Hepatocyte (in vitro differentiated cells): Measurements from ENCODE around the gene WNK2. TPM values are rescaled to one million over a fixed set of nuclear protein-coding genes. Genes with fewer than 3 reads are reported as not detected.

ENCODE experiments used
- DNase-seq: peaks from one replicate; pipeline ENCODE4 v3.0.0-alpha.2; 2016; ENCODE audit warnings: low spot score
- H2AFZ ChIP-seq: fragments of 200-600 bp; sonication (generic); 2 replicates; pipeline ENCODE4 v1.6.0; 2016; ENCODE audit warnings: antibody characterized with exemption, mild to moderate bottlenecking
- H3K27ac ChIP-seq: fragments of 200-600 bp; sonication (generic); 2 replicates; pipeline ENCODE4 v1.5.1; 2016; ENCODE audit warnings: mild to moderate bottlenecking
- H3K27me3 ChIP-seq: fragments of 200-600 bp; sonication (generic); 2 replicates; pipeline ENCODE4 v1.6.1; 2016
- H3K36me3 ChIP-seq: fragments of 200-600 bp; sonication (generic); replicated peaks from 2 replicates; pipeline ENCODE4 v1.5.1; 2016; ENCODE audit warnings: low read depth; ENCODE audit not compliant: insufficient read depth
- H3K4me1 ChIP-seq: fragments of 200-600 bp; sonication (generic); 2 replicates; pipeline ENCODE4 v1.5.1; 2016; ENCODE audit warnings: mild to moderate bottlenecking, moderate library complexity; ENCODE audit not compliant: insufficient read depth
- H3K4me2 ChIP-seq: fragments of 200-600 bp; sonication (generic); 2 replicates; pipeline ENCODE4 v1.6.0; 2016
- H3K4me3 ChIP-seq: fragments of 200-600 bp; sonication (generic); 2 replicates; pipeline ENCODE4 v1.5.1; 2016; ENCODE audit warnings: mild to moderate bottlenecking
- H3K79me2 ChIP-seq: fragments of 200-600 bp; sonication (generic); 2 replicates; pipeline ENCODE4 v1.6.0; 2017; ENCODE audit warnings: mild to moderate bottlenecking
- H3K9me2 ChIP-seq: fragments of 200-600 bp; sonication (generic); replicated peaks from 2 replicates; pipeline ENCODE4 v1.6.0; 2017; ENCODE audit warnings: mild to moderate bottlenecking; ENCODE audit not compliant: insufficient read depth
- H3K9me3 ChIP-seq: fragments of 200-600 bp; sonication (generic); 2 replicates; pipeline ENCODE4 v1.5.1; 2016; ENCODE audit warnings: low read depth, mild to moderate bottlenecking
- H4K20me1 ChIP-seq: fragments of 200-600 bp; sonication (generic); 2 replicates; pipeline ENCODE4 v1.6.0; 2016; ENCODE audit warnings: mild to moderate bottlenecking; ENCODE audit not compliant: insufficient read depth, poor library complexity, severe bottlenecking
- EZH2 ChIP-seq: fragments of 200-600 bp; sonication (generic); IDR thresholded peaks from 2 replicates; pipeline ENCODE4 v1.6.1; 2016; ENCODE audit warnings: antibody characterized with exemption, mild to moderate bottlenecking, borderline replicate concordance
- EZH2phosphoT487 ChIP-seq: fragments of 200-600 bp; sonication (generic); IDR thresholded peaks from one replicate; pipeline ENCODE4 v1.6.1; 2018; ENCODE audit warnings: antibody characterized with exemption, mild to moderate bottlenecking, low read depth, moderate library complexity; ENCODE audit not compliant: unreplicated experiment, severe bottlenecking
- WGBS: methylation state at CpG from one replicate; pipeline ENCODE4 v1.1.6; 2016; ENCODE audit warnings: low lambda C conversion rate; ENCODE audit errors: missing lambda C conversion rate; 5-methylcytosine and 5-hydroxymethylcytosine counted together
- polyA plus RNA-seq: library from polyadenylated mRNA; unstranded; fragments of >200 nt; fragmentation: Nextera tagmentation; extraction: Ambion mirVana; gene quantifications from 2 replicates; pipeline ENCODE4 v1.2.1, GENCODE V29; 2016
- total RNA-seq: library from RNA; depleted of rRNA; stranded (reverse); fragments of >200 nt; gene quantifications from 2 replicates; pipeline ENCODE4 v1.2.3, GENCODE V29; 2014
- TF ChIP-seq, protein P1 (sequence below): fragments of 200-600 bp; sonication (generic); IDR thresholded peaks from 2 replicates; pipeline ENCODE4 v1.5.1; 2016; ENCODE audit warnings: antibody characterized with exemption, mild to moderate bottlenecking; ENCODE audit not compliant: poor library complexity

The WNK2 gene
- total and polyA plus RNA-seq, 2 experiments from 2014 or later, result 8.9 to 13.5 TPM

DNA sequence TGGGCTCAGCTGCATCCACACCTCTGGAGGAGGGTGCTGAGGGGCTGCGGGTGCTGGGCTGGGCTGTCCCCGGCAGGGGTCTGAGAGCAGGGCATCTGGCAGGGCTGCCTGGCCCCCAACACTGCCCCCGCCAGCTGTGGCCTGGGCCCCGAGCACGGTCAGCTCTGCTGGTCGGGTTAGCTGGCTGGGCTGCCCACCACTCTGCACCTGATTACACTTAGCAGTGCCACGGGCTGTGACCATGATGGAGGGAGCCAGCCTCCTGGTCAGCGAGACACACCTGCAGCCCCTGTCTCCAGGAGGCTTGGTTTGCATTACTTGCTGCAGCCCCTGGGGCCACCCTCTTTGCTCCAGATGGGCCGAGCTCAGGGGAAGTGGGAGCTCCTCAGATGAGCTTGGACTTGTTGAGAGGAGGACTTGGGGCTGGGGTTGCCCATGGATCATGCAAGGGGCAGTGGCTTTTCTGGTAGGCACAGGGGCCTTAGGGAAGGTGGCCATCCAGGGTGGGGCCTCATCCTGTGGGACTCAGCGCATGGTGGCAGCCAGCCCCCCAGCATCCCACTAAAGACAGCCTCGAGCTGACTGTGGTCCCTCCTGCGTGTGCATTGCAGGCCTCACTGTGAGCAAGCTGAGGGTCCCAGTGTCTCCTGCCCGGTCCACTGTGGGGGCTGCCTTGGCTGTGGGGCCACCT, 135.5 kb downstream of the WNK2 start:
- WGBS, result 90% methylated on average over 9 of the region's 13 CpGs
- H3K27ac ChIP-seq, result no peak overlapping the region
- no peak overlapping the region for H3K4me2 ChIP-seq
- DNase-seq, result no peak
- H3K9me2 ChIP-seq, result no peaks in the 10 kb centered on the region
- H3K36me3 ChIP-seq, result no peaks in the 10 kb centered on the region
- peaks cover 2% of the 10 kb centered on the region for H3K4me1 ChIP-seq
- no peaks in the 10 kb centered on the region for H3K27me3 ChIP-seq
- H3K9me3 ChIP-seq, result no peaks in the 10 kb centered on the region
- TF ChIP-seq EZH2 (no peak), EZH2phosphoT487 (no peak)
- TF ChIP-seq, protein P1, sequence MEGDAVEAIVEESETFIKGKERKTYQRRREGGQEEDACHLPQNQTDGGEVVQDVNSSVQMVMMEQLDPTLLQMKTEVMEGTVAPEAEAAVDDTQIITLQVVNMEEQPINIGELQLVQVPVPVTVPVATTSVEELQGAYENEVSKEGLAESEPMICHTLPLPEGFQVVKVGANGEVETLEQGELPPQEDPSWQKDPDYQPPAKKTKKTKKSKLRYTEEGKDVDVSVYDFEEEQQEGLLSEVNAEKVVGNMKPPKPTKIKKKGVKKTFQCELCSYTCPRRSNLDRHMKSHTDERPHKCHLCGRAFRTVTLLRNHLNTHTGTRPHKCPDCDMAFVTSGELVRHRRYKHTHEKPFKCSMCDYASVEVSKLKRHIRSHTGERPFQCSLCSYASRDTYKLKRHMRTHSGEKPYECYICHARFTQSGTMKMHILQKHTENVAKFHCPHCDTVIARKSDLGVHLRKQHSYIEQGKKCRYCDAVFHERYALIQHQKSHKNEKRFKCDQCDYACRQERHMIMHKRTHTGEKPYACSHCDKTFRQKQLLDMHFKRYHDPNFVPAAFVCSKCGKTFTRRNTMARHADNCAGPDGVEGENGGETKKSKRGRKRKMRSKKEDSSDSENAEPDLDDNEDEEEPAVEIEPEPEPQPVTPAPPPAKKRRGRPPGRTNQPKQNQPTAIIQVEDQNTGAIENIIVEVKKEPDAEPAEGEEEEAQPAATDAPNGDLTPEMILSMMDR, result no peak
- H3K4me3 ChIP-seq, result no peak overlapping the region
- H4K20me1 ChIP-seq, result no peaks in the 10 kb centered on the region
- H3K79me2 ChIP-seq, result no peaks in the 10 kb centered on the region
- no peak overlapping the region for H2AFZ ChIP-seq

DNA sequence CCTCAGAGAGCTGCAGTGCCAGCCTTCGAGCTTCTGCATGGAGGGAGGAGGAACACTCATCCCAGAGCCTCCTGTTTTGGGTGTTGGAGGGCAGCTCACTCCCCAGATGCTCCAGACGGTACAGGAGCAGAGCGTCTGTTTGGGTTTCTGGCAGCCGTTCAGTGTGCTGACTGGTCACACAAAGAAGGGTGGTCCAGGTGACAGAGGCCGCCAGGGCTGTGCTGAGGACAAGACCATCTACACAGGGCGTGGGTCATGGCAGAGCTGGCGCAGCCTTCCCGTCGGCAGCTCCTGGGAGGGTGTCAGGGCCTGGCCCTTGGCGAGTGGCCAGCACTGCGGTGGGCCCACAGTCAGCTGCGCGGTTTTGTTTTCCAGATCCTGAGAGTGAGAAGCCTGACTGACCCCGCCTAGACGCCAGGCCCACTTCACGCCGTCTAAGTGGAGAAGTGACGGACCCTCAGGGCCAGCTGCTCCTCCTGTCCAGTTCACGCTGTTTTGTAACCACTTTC, 136.1 kb downstream of the WNK2 start:
- 83% methylated on average over 19 of the region's 19 CpGs for WGBS
- Histone ChIP-seq H3K9me3 (no peaks in the 10 kb centered on the region), H3K4me2 (no peak overlapping the region), H3K36me3 (no peaks in the 10 kb centered on the region), H3K4me1 (peaks cover 2% of the 10 kb centered on the region), H3K4me3 (no peak overlapping the region), H3K27ac (no peak overlapping the region), H3K9me2 (no peaks in the 10 kb centered on the region), H3K79me2 (no peaks in the 10 kb centered on the region), H4K20me1 (no peaks in the 10 kb centered on the region), H3K27me3 (no peaks in the 10 kb centered on the region), H2AFZ (no peak overlapping the region)
- no peak for TF ChIP-seq EZH2
- TF ChIP-seq, protein P1, result no peak
- TF ChIP-seq EZH2phosphoT487, result no peak
- no peak for DNase-seq

DNA sequence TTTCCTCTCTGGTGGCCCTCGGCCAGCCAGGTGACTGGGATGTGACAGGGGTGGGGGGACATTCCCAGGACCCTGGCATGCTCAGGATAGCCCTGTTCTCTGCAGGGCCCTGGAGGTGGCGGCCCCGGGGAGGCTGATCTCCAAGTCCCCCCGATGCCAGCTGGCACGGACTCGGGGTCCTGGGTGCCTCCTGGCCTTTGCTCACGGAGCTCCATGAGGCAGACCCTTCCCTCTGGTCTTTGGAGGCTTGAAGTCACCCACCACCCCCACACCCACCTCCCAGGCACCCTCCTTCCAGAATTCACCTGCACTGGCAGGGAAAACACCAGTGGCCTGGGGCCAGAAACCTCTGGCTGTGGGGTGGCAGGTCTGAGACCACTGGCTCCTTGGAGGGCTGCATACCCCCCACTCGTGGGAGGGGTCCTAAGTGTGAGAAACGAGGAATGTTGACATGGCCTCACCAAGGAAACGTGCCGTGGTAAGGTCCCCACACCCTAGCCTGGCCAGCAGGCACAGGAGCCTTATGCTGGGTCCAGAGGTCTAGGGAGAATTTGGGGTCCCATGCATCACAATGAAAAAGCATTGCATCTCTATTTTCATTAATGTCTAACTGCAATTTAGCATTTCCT, 136.8 kb downstream of the WNK2 start:
- no peak overlapping the region for H3K4me3 ChIP-seq
- H3K79me2 ChIP-seq, result no peaks in the 10 kb centered on the region
- H3K9me3 ChIP-seq, result no peaks in the 10 kb centered on the region
- H3K4me1 ChIP-seq, result peaks cover 2% of the 10 kb centered on the region
- no peaks in the 10 kb centered on the region for H4K20me1 ChIP-seq
- H3K27ac ChIP-seq, result no peak overlapping the region
- 86% methylated on average over 11 of the region's 11 CpGs for WGBS
- H3K9me2 ChIP-seq, result no peaks in the 10 kb centered on the region
- no peaks in the 10 kb centered on the region for H3K36me3 ChIP-seq
- no peaks in the 10 kb centered on the region for H3K27me3 ChIP-seq
- no peak overlapping the region for H2AFZ ChIP-seq
- H3K4me2 ChIP-seq, result no peak overlapping the region
- DNase-seq, result no peak
- no peak for TF ChIP-seq EZH2phosphoT487
- no peak for TF ChIP-seq EZH2
- TF ChIP-seq, protein P1, result no peak
